ENCODE data around the gene CDKN2A. TPM values are rescaled to one million over a fixed set of nuclear protein-coding genes. Genes with fewer than 3 reads are reported as not detected.

CDKN2A gene
- total RNA-seq, 1 experiment from 2014 or later, result 0.35 TPM

GRCh38 chr9:22033012-22033630 lies 38.9 kb upstream of the CDKN2A start:
- Histone ChIP-seq H2BK5ac (ENCODE audit: insufficient read length, low read length) (no peak overlapping the region), H3K27ac (ENCODE audit: insufficient read length, low read depth, low read length) (no peak overlapping the region), H4K20me1 (ENCODE audit: control insufficient read depth, insufficient read depth, insufficient read length) (no peaks in the 10 kb centered on the region), H3T11ph (ENCODE audit: low read length) (no peak overlapping the region), H3K9ac (ENCODE audit: extremely low read depth, insufficient read length, low read length) (no peak overlapping the region), H3K23ac (ENCODE audit: insufficient read length, low read depth, low read length) (no peak overlapping the region), H3K18ac (ENCODE audit: insufficient read length, low read depth, low read length) (no peak overlapping the region), H2BK20ac (ENCODE audit: low read depth, low read length, poor library complexity, severe bottlenecking) (no peak overlapping the region), H2AFZ (ENCODE audit: low read length) (no peak overlapping the region), H3K4ac (ENCODE audit: low read depth, low read length) (no peak overlapping the region), H4K8ac (replicated peaks; ENCODE audit: insufficient read length, low read depth, low read length) (no peak overlapping the region), H3K9me3 (ENCODE audit: control insufficient read depth, low read depth, low read length) (no peaks in the 10 kb centered on the region), H3K14ac (ENCODE audit: insufficient read depth, low read length) (no peak overlapping the region), H2BK15ac (ENCODE audit: low read depth, low read length) (no peak overlapping the region), H3K23me2 (ENCODE audit: insufficient read length, low read depth, low read length, poor library complexity, severe bottlenecking) (no peaks in the 10 kb centered on the region), H4K5ac (ENCODE audit: insufficient read length, low read depth, low read length) (no peak overlapping the region), H3K79me2 (ENCODE audit: insufficient read depth, low read length) (no peaks in the 10 kb centered on the region), H3K4me1 (ENCODE audit: insufficient read depth, low read length) (peaks cover 3% of the 10 kb centered on the region; the same call in 1 of the 2 replicates), H3K79me1 (ENCODE audit: insufficient read depth, low read depth, low read length, poor library complexity, severe bottlenecking) (no peaks in the 10 kb centered on the region), H3K27me3 (ENCODE audit: insufficient read depth, low read length) (no peaks in the 10 kb centered on the region), H3K56ac (ENCODE audit: insufficient read length, low read depth, low read length) (no peak overlapping the region), H2AK5ac (ENCODE audit: insufficient read length, low read length) (no peak overlapping the region), H3K4me2 (ENCODE audit: insufficient read depth, insufficient read length, low read length) (no peak overlapping the region), H4K91ac (ENCODE audit: insufficient read length, low read depth, low read length) (no peak overlapping the region), H2BK120ac (ENCODE audit: low read depth, low read length, poor library complexity, severe bottlenecking) (no peak overlapping the region), H2BK12ac (ENCODE audit: insufficient read length, low read depth, low read length) (no peak overlapping the region)
- TF ChIP-seq CTCF (conservative IDR thresholded peaks at IDR 0.05), result no peak
- no peak overlapping the region for H3K27ac Mint-ChIP-seq
- DNase-seq, result no peak
- no peaks in the 10 kb centered on the region for H3K9me3 Mint-ChIP-seq
- no peak overlapping the region for H3K4me3 Mint-ChIP-seq
- WGBS (ENCODE audit: extremely low coverage, insufficient read length, low lambda C conversion rate), result no CpG with 5 or more reads among the region's 8 CpGs
- peaks cover 5 to 9% of the 10 kb centered on the region in 2 experiments; a peak in 3 of 4 replicates for H3K4me1 Mint-ChIP-seq
- H3K36me3 Mint-ChIP-seq (ENCODE audit: insufficient read depth in 1 of 3, low read depth in 3 of 3), result no peaks in the 10 kb centered on the region
- no peaks in the 10 kb centered on the region; the same call in 1 of the 2 replicates for H3K27me3 Mint-ChIP-seq (ENCODE audit: low read depth)

Measured in H9 (cell line).